GM12892 (cell line): ENCODE results near the gene ANKRD22.
A peak's percentile ranks its signal among the peaks of the same experiment; 100 is the strongest.

Source experiments
- DNase-seq: peaks from one replicate; pipeline ENCODE4 v3.0.0; 2011; ENCODE audit not compliant: insufficient read length
- FAIRE-seq: peaks from 2 replicates; lab custom pipeline; 2011; peaks lifted over from hg19 to GRCh38; lab: Jason Lieb, UNC
- POLR2A ChIP-seq: IDR thresholded peaks from 2 replicates; pipeline ENCODE4 v1.6.1; 2011; ENCODE audit warnings: low read depth, low read length, control low read depth
- POLR2AphosphoS5 ChIP-seq: IDR thresholded peaks from 2 replicates; pipeline ENCODE4 v1.6.1; 2011; ENCODE audit warnings: low read depth, low read length, control low read depth
- TAF1 ChIP-seq: IDR thresholded peaks from 2 replicates; pipeline ENCODE4 v1.6.1; 2011; ENCODE audit warnings: low read depth, mild to moderate bottlenecking, control low read depth, low read length, borderline replicate concordance

The ANKRD22 gene

DNA sequence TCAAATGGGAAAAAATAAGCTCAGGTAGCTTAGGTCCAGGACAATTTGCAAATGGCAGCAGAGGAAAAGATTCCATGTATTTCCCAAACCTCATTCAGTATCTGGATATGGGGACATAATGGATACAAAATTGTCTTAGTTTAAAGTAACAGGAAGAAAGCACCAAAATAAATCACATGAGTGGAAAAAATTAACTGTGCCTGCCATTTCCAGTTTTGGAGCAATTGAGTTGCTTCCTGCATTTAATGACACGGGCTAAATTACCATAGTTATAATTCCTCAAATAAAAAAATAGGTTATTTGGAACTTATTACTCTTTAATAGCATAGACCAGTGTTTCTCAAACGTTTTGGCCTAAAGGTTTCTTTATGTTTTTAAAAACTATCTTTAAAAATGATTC is 22.1 kb upstream of the ANKRD22 start:
- TF ChIP-seq POLR2AphosphoS5 (no peak), TAF1 (no peak), POLR2A (no peak)
- no peak for DNase-seq
- FAIRE-seq, result no peak

DNA sequence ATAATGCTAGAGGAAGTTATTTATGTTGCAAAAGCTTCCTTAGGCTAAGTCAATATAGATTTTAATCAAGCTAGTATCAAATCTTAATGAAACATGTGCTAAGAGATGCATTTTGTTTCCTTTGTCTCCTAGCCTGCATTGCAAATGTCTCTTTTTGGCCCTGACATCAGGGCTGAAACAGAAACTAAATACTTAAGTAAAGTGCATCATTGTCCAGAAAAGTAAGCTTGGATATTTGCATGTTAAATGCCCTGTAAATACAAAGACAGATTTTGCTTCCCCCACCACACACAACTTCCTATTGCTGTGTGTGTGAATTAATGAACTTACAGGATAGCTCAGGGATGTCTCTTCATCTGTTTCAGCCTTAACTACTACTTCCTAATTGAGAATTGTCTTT is 18.4 kb upstream of the ANKRD22 start:
- no peak for TF ChIP-seq POLR2A
- TF ChIP-seq TAF1, result no peak
- no peak for TF ChIP-seq POLR2AphosphoS5
- FAIRE-seq (peak; percentile 60), DNase-seq (no peak)

DNA sequence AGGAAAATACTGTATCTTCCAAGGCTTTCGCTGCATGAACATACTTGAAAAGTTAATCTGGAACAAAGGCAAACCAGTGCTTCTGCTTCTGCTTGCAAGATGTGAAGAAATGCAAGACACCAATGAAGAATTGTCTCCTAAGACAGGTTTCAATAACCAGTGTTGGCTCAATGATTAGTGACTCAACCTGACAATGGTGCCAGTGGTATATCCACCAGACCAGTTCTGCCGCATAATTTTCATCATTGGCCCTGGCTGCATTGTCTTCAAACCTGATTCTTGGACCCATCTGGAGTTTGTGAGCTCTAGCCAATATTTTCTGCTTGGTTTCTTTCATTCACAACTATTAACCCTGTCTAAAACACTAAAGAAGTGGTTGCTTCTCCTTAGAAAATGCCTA is 14.8 kb upstream of the ANKRD22 start:
- no peak for TF ChIP-seq POLR2A
- TF ChIP-seq POLR2AphosphoS5, result no peak
- DNase-seq (no peak), FAIRE-seq (no peak)

DNA sequence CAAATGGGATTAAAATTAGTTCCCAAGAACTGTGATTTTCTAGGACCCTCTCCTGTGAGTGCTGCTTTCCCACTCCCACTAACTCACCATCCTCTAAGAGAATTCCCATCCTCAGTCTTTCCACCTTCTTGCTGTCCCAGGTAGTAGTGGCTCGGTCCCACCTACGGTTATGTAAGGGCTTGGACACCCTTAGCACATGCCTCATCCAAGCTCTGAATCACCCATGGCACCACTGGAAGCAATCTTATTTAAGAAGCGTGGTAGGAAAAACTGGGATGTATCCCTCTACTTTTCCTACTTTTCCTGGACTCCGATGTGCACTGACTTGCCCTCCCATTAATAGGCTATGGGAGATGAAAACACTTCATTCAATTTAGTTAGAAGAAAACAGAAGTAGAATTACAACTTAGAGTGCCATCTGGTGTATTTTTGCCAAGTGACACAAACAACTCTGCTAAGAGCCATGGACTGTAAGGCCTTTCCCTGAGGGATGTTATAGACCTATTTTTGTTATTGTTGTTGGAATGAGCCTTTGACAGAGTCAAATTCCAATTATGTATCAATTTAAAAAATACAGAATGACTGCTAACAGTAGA is 13.7 kb upstream of the ANKRD22 start:
- DNase-seq, result no peak
- no peak for TF ChIP-seq POLR2A
- no peak for TF ChIP-seq TAF1
- TF ChIP-seq POLR2AphosphoS5, result no peak
- FAIRE-seq, result peak; percentile 17

DNA sequence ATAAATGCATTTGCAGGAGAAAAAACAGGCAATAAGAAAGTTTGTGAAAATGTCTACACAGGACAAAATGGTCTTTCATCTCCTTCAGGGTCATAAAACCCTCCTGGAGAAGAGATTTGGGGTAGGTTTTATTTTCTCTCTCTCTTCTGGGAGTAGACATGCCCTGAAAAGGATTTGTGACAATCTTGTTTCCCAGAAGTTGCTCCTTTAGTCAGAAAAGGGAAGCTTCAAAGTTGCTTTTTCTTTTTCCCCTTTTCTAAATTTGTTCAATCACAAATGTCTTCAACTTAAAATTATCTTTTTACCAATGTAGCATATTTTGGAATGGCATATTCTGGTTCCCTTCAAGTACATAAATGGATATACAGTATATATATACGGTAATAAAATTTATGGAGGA is 9.4 kb upstream of the ANKRD22 start:
- TF ChIP-seq TAF1 (no peak), POLR2A (no peak), POLR2AphosphoS5 (no peak)
- FAIRE-seq (no peak), DNase-seq (no peak)

DNA sequence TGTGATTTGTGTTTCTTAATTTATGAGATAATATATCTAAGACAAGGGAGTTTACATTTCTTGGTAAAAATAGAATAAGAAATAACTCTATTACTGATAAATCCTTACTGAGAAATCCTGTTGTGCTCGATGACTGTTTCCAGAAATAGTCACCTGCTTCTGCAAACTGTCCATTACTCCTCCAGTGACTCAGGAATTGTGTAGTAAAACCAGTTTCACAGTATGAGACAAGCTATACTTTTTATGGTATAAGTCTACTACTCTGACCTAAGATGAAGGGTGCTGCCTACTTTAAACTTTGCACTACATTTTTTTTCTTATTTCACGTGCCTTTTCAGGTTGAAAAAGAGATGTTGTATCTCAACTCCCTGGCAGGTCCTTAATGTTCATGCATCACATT is 6.8 kb upstream of the ANKRD22 start:
- no peak for FAIRE-seq
- DNase-seq, result no peak
- TF ChIP-seq POLR2AphosphoS5, result no peak
- TF ChIP-seq TAF1, result no peak
- TF ChIP-seq POLR2A, result no peak

DNA sequence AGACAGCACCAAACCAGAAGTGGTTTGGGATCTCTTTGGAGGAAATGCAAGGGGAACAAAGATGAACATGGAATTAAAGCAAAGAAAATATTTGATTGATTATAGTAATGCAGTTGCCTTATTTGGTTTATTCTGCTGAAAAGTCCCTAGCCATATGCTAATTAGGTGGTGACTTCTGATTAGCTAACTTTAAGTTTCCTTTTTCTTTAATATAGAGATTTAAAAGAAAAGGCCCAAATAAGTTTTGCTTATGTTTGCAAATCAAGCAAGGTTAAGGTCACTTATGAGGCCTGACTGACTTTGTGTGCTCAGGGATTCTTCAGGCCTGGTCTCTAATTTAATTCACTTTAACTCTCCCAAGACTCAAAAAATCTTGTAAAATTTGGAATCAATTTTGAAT is 6.2 kb upstream of the ANKRD22 start:
- TF ChIP-seq POLR2A (no peak), POLR2AphosphoS5 (no peak), TAF1 (no peak)
- FAIRE-seq (no peak), DNase-seq (no peak)

DNA sequence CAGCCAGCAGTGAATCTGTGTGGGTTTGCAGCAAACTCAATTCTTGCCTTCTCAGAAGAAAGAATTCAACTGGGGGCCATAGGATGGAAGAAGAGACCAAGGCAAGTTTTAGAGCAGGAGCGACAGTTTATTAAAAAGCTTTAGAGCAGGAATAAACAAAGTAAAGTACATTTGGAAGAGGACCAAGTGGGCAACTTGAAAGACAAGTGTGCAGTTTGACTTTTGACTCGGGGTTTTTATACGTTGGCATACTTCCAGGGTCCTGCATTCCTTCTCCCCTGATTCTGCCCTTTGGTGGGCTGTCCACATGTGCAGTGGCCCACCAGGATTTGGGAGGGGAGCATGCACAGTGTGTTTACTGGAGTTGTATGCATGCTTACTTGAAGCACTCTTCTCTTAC is 3.0 kb upstream of the ANKRD22 start:
- no peak for DNase-seq
- no peak for TF ChIP-seq POLR2AphosphoS5
- no peak for TF ChIP-seq TAF1
- FAIRE-seq, result no peak

DNA sequence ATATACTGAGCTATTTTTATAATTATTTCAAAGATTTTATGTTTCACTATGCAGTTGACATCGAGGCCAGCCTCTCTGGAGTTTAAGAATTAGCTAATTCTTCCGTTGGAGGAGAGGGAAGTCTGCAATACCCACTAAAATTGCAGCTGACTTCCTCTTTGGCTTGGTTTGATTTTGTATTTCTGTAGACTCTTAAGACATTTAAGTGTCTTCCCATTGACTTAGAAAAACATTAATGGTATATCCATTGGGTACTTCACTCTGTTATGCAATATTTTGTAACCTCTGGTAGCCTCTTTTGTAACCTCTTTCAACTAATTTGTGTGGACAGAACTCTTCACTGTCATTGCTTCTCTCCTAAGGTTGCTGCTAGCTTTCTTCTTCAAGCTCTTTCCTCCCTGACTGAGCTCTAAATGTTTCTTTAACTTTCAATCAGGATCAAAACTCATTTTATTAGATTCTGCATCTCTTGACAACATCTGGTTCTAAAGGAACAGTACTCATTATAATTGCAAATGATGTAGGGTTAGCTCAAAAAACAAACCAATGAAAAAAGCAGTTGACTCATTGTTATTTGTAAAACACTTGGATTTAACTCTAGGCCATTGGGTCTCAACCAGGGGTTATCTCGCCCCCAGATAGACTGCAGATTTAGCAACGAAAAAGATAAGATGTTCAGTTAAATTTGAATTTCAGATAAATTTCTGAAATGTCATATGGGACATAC is 1.7 kb upstream of the ANKRD22 start:
- TF ChIP-seq POLR2AphosphoS5 (no peak), POLR2A (no peak), TAF1 (no peak)
- FAIRE-seq (no peak), DNase-seq (no peak)

DNA sequence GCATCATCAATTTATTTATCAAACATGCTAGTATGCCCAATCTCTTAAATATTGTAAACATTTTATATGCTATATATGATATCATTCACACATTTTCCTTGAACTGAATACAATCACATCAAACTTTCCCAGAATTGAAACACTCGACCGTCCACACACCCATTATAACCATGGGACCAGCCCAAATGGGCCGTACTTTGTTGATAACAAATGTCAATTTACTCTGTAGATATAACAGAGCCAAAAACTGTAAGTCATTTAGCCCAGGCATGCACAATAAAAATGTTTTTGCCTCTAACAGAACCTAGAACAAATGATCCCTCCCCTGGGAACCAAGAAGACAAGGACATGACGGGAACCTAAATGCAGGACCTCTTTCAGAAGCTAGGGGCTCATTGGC is 683 bp upstream of the ANKRD22 start:
- DNase-seq, result no peak
- TF ChIP-seq POLR2AphosphoS5 (no peak), POLR2A (no peak), TAF1 (no peak)
- FAIRE-seq, result no peak

DNA sequence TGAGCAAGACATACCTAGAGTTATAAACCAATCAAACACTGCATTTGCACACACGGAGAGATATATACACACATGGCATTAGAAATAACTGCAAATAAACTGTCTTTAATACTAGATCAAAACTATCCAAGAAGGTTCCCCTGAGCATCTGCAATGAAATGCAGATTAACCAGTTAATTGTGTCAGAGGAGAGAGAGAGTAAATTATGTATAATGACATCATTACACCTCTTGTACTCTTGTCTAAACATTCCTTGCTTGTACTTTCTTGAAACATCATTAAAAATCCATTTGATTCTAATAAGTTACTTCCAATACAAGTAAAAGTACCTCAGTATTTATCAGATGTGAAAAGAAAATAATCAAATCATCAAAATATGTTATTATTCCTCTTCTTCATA is 932 bp downstream of the ANKRD22 start:
- no peak for DNase-seq
- FAIRE-seq, result peak; percentile 50
- TF ChIP-seq TAF1, result no peak
- TF ChIP-seq POLR2A, result no peak
- no peak for TF ChIP-seq POLR2AphosphoS5

DNA sequence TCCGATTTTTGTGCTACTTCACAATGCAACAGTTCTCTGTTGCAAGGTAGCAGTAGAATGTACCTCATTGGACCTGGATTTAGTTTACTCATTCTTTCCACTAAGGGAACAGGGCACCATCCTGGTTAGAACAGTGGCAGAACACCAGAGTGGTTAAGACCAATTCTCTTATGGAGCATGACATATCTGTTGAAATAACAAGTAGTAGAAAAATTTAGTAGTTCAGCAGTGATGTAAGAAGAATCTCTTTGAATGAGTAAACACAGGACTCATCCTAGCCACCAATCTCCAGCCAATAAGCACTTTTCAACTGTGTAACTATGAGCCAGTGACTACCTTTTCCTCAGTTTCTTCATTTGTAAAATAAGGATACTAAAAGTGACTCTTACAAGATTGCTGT is 2.4 kb downstream of the ANKRD22 start:
- TF ChIP-seq POLR2AphosphoS5 (no peak), POLR2A (no peak), TAF1 (no peak)
- DNase-seq (no peak), FAIRE-seq (peak; percentile 24)
